OCI-LY3 (cell line): ENCODE measurements around the gene HTATIP2.

Experiments used
- EZH2phosphoT487 ChIP-seq: fragments of 200-600 bp; shearing (Covaris generic); IDR thresholded peaks from 2 replicates; pipeline ENCODE4 v1.6.1; 2018; ENCODE audit warnings: antibody characterized with exemption, mixed run types, low read depth
- TF ChIP-seq, protein P1 (sequence below): fragments of 200-600, 300-600 bp; sonication (generic); IDR thresholded peaks from 2 replicates; pipeline ENCODE4 v1.5.1; 2014; ENCODE audit warnings: antibody characterized with exemption, low read length, low read depth

DNA sequence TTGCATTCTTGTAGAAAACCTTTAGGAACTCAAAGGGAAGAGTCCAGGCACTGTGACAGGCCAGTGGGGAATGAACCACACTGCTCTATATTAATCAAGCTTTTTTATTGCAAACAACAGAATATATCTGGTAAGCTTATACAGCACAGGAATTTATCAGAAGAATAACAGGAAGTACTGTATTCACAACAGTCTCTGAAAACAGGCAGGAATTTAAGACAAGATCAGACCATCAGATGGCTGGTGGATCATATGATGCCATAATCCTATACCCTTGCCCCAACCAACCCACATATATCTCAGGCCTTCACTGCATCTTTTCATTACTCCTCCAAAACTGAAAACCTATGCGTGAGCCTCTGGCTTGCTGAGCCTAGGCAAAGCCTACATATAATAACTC lies 1.0 kb upstream of the HTATIP2 start:
- TF ChIP-seq, protein P1, sequence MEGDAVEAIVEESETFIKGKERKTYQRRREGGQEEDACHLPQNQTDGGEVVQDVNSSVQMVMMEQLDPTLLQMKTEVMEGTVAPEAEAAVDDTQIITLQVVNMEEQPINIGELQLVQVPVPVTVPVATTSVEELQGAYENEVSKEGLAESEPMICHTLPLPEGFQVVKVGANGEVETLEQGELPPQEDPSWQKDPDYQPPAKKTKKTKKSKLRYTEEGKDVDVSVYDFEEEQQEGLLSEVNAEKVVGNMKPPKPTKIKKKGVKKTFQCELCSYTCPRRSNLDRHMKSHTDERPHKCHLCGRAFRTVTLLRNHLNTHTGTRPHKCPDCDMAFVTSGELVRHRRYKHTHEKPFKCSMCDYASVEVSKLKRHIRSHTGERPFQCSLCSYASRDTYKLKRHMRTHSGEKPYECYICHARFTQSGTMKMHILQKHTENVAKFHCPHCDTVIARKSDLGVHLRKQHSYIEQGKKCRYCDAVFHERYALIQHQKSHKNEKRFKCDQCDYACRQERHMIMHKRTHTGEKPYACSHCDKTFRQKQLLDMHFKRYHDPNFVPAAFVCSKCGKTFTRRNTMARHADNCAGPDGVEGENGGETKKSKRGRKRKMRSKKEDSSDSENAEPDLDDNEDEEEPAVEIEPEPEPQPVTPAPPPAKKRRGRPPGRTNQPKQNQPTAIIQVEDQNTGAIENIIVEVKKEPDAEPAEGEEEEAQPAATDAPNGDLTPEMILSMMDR: no peak
- TF ChIP-seq EZH2phosphoT487: no peak
